Right renal pelvis (tissue), 4 donors: ENCODE measurements around the gene KMO. TPM values are rescaled to one million over a fixed set of nuclear protein-coding genes. Genes with fewer than 3 reads are reported as not detected.

Experiments used
- DNase-seq, 4 donors: peaks; one replicate each; pipeline ENCODE4 v3.0.0-alpha.2; 2013; ENCODE audit warnings: low read depth in 4 of 4, low spot score in 3 of 4, missing footprints in 1 of 4
- polyA plus RNA-seq, 4 donors: library from polyadenylated mRNA; unstranded; fragments of 120-200 nt; gene quantifications; one replicate each; pipeline ENCODE4 v1.2.1, GENCODE V29; 2013; ENCODE audit not compliant: insufficient read length in 4 of 4

KMO gene
- polyA plus RNA-seq = 10 to 100 TPM; 18.7 to 30.9 (median 22.3) TPM

DNA sequence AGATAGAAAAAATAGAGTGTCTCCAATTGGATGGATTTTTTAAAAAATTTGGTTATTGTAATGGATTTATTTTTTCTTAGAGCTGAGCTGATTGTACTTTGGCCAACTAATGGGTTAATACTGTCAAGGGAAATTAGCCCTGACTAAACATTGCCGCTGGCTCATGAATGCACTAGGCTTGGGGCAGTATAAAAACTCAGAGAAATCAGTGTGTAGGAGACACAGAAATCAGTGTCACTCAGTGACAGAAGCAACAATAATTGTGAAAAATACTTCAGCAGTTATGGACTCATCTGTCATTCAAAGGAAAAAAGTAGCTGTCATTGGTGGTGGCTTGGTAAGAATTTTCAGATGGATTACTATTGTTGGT is at the start of gene KMO:
KMO (plus strand) TSS at position 217 of the 370 bp plus-strand sequence; CDS start at position 284, 67 bp downstream.
- DNase-seq = no peak

DNA sequence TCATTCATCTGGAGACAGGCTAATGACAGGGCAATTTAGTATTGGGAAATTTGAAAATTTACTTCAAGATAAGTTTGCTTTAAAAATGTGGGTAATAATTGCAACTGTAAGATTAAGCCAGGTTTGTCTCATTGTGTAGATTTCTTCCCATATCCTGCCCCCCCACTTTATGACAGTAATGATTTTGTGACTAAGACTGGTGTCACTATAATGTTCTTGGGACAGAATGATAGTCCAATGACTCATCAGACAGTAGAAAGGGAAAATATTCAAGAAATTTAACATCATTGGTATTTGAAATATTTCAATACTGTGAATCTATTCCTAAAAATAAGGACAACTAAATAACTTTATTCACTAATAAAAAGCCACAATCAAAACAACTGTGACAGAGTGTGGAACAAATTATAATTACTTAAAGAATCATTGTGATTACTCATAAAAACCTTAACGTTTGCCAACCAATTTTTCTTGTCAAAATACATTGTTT is 49.4 kb upstream of the KMO start:
- no peak for DNase-seq

DNA sequence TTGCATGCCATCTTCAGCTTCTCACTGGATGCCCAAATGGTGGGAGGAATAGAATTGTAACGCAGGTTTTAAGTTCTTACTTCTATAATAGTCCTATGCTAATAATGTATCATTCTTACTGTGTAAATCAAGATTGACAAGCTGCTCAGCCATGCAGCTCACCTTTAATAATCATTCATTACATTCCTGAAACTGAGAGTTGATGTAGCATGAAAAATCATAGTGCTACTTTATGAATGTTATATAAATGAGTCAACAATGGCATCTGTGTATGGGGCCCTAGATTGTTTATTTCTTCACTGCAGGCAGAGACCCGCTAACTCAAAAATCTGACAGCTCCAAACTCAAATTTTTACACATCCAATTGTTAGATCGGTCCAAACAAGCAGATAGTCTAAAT is 47.0 kb upstream of the KMO start:
- no peak for DNase-seq

DNA sequence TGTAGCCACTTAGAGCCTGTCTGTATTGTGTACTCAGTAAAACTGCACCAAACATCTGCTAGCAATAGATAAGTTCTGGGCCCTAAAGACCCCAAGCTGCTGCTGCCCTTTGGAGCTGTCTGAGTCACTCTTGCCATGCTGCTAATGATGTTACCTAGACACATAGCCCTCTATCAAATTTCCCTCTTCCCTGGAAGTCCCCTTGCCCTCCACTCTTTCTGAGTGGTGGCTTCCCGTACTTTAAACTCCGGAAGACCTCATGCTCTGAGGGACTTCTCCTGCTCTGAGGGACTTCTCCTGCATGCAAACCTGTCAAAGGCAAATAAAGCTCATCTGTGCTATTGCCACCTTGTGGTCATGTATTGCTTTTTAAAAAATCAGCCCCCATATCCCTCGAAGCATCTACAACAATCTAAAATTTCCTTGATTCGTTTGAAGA is 46.6 kb upstream of the KMO start:
- no peak for DNase-seq

DNA sequence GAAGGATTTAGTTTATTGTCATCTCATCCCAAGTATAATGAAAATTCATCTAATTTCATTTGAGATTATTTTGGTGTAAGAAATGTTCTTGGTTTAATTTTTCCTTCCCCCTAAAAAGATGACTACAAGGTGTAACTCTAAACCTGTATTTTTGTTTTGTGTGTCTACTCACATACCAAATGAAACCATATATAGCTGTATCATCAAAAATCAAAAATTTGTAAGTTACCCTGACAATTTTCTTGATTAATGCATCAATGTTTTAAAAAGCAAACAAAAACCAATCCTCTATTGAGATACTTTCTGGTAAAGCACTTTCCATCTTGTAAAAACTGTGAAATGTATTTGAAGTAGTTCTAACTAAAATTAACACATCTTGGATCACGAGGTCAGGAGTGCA is 43.4 kb upstream of the KMO start:
- no peak for DNase-seq

DNA sequence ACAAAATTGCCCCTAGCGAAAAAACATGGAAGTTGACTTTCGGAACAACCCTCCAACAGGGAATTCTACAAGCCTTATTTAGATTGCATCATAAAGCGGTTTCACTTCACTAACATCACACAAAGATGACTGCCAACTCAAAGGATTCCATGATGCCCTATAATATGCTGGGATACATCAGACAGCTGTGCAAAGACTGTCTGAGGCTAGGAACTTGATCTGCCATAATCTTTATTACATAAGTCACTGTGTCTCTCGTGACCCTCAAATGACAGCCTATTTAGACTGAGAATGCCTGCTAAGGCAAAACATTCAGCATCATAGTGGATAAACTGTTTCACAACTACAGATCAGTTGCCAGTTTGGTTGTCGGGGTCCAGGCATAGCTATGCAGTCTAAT is 36.4 kb upstream of the KMO start:
- DNase-seq = no peak

DNA sequence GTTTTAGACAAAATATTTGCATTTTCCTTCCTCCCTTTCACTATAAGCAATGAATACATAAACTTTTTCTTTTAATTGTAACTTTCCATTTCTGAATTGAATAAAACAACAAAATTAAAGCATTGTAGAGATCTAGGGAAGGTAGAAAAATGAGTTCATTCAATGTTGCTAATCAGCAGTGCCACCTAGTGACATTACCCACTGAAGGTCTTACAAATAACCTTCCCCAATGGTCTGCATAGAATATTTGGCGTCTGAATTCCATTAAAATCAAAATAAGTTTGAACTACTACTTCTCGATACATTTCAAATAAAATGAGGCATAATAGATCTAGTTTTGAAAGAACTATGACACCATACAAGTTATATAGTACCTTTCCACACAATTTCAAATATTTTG is 32.3 kb upstream of the KMO start:
- peak in 2 of 4 donors; percentile 11 to 28 for DNase-seq

DNA sequence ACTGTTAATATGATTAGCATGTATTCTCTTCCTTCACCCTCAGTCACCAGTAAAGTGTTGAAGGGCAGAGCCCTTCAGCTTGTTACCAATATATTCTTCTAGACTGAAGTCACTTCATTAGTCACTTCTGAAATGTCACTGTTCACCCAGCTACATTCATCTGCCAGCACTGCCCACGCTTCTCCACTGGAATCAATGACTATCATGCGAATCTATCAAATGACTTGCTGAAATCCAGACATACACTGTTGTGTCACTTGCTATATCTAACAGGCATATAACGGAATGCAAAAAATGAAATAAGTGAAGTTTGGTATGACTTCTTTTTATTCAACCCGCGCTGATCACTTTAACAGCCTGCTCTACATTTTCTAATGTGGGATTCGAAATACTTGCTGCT is 28.7 kb upstream of the KMO start:
- no peak for DNase-seq

DNA sequence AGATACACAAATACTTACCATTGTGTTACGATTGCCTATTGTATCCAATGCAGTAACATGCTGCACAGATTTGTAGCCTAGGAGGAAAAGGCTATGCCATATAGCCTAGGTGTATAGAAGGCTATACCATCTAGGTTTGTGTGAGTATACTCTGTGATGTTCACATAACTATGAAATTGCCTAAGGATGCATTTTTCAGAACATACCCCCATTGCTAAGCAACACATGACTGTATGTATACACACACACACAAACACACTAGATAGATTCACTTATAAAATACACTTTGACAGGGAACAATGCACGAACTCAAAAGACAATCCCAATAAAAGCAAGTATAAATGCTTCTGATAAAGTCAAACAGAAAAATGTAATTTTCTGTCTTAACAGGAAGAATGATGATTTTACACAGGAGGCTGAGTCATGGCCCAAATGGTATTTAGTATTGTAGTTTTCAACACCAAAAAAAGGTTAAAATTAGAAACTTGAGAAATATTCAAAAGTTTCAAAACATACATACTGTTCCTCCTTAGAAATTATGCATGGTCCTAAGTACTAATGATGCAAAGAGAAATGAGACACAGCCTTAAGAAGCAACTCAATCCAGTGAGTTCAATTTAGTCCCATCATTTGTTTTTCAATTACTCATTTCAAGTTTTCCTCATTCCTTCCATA is 24.9 kb upstream of the KMO start:
- no peak for DNase-seq

DNA sequence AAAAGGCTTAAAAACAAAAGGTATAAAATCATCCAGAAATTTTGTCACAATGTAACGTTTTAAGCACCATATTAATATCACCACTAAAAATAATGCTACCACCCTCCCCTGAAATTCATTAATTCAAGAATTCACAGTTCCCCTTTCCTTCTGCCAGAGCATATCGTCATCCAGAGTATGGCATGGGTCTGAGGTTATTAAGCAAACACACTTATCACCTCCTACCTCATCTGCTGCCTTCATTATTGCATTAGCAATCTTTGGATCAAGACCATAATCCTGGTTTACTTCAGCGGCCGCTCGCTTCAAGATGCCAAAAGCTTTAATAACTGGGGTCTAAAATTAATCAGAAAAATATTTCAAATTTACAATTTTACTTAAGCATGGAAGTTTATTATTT is 18.8 kb upstream of the KMO start:
- DNase-seq = no peak

DNA sequence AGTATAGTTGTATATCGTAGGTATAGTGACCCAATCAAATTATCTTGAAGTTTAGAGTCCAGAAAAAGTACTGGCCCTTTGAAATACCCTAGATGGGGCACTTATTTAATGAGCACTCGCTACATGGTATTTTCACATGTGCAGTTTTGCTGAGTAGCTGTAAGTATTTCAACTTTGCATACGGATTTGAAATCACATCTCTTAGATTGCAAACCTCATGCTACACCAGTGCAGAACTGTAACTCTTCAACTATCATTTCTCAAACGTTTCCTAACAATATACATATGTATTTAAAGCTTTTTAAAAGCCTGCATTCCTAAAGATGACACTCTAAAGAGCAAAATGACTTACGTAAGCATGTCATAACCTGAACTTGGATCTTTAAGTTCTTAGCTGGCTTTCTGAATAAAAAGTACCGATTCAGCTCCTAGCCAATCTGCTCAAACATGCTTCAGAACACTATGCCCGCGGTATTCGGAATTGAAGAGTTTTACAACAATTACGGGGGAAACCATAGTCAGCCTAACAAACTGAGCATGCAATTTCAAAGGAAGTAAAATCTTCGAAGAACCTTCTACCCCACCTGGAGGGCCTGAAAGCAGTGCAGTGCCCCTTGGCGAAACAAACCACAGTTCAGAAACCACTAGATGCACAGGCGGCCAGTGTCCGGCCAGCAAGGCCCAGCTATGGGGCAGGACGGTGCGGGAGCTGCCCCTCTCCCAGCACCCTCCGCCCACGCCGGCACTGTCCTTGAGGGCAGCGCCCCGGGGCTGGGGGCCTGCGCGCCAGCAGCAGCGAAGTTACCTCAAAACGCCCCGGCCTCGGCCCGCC is 13.5 kb upstream of the KMO start:
- DNase-seq = no peak

DNA sequence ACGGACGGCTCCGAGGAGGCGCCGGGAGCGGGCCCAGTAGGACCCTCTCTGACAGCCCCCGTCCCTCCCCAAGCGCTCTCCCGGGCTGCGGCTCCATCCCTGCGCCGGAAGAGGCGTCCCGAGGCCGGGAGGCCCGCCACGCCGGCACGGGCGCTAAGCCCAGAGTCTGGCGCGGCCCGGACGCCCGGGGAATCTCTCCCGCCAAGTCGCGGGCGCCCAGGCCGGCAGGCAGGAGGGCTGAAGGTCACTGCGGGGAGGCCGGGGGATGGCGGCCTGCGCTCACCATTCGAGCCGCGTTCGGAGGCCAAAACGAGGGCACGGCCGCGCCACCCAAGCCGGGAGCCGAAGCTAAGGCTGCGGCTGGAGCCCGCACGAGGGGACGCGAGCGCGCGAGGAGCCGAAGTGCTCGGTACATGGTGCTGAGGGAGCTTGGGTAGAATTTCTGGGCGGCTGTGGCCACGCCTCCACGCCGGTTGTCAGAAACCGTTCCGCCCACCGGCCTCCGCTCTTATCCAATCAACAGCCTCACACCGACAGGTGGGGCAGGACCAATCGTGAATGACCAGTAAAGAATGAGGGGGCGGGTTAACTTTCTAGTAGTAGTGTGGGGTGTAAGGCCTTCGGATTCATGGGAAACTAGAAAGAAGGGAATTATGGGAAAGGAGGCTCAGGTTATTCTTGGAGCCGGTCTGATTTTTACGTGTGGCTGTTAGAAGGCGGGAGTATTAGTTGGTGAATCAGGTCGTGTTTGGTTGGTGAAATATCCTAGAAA is 12.7 kb upstream of the KMO start, which contains the start of gene FH:
FH (minus strand) TSS at position 448 of the 772 bp plus-strand sequence; CDS start at position 415, 33 bp downstream.
- DNase-seq = peak; percentile 93 to 96 (median 94)

DNA sequence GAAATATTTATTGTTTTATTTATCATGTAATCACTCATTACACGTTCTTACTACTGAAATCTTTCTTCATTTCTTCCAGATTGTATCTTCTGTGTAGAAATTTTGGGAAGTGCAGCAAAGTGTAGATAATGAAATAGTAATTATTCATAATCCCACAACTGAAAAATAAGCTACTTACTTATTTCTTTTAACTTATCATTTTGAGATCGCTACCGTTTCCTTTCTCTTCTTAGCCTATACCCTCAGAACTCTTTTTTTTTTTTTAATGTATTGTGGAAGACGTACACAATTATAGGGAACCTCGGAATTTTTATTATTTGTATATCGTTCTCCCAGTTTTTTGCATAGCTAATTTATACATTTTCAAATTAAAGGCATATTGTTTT is 12.1 kb upstream of the KMO start:
- no peak for DNase-seq

DNA sequence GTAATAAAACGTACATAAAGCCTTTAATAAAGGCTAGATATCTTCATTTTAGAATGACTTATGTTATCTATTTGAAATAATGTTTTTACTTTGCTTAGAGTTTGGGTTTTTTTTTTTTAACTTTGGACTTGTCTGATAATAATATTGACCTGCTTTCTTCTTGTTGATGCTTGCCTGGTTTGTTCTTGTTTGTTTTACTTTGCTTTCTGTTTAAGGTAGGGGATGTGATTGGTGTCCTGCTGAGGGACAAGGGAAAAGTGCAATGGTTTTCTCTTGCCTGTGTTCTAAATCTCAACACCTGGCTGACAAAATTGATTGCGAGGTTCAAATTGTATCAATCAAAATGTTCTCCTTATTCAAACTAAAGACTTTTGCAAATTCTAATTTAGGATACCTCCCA is 10.5 kb upstream of the KMO start:
- DNase-seq = no peak

DNA sequence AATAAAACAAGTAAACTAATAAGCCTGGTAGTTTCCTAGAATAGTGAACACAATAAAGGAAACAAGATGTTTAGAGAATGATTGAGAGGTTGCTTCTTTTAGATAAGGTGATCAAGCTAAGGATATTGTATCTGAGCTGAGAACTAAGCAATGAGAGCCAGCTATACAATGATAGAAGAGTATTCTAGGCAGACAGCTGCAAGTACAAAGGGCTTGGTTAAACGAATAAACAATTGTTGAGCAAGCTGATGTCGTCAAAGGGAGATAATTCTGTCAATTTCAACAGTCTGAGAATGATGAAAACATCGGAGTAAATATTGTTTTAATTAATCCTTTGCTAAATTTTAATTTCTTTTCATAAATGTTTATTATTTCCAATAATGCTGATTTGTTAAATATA is 7.2 kb upstream of the KMO start:
- DNase-seq = no peak

DNA sequence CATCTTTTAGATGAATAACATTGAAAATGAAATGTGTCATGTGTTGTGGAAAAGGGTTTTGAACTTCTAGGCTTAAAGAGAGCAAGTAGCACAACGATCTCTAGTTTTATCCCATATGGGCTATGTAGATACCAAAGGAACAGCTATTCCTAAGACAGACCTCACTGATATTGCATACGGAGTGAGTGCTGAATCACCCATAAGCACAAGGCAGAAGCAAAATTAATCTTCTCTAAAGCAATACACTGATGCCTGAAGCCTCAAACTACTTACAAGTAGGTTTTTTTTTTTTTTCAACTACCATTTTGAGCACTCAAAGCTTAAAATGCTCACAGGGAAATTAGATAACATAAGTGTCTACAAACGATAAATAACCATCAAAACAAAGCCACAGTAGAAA is 5.0 kb upstream of the KMO start:
- DNase-seq = no peak

DNA sequence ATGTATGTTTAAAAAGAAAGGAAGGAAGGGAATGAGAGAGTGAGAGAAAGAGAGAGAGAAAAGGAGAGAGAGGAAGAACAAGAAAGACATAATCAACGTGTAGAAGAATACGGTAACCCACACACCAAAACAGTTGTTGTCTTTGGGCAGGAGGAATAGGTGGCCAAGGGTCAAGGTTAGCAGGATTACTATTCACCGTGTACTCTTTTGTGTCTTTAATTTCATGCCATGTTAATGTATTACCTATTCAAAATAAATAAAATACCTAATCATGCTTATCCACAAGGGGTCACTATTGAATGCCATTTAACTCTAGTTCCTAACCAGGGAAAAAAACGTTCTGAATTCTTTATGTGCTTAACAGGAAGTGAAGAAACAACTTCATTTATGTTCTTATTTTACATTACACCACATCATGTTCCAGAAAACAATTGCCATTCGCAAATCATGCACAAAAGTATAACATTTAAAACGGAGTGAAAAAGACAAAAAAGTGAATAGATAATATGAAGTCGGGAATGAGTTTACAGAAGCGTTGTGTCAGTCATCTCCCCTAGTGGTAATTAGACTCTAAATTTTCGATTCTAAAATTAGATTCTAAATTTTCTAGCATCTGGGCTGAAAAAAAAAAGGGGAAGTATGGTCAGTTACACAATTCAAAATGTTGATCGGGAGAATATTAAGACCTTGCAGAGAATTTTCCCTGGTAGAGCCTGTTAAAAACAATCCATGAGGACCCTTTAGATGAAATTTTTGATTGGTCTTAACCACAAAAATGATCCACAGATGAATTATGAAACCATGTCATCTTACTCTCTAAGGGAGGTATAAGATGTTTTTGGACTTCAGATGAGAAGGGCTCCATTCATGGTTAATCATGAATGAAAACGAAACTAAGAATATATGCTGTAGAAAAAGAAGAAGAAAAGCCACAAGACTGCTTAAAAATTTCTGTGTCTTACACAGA is 700 bp upstream of the KMO start:
- DNase-seq = peak in 2 of 4 donors; percentile 60 to 68

DNA sequence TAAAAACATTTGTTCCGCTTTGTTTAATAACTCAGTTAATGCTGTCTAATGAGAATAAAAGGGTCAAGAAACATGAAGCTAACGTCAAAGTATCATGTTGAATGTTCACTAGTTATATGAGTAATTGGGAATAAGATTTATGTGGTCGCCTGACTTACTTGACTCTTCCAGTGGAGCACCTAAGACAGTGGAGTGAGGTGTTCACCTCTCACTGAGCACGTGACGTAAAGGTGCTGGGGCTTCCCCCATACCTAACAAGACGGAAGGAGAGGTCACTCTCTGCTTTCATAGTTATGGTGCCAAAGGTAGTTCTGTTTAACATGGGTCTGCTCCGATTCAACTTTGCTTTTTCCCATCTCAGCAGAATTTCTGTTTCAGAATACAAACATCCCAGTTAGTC is 686 bp downstream of the KMO start:
- DNase-seq = no peak

DNA sequence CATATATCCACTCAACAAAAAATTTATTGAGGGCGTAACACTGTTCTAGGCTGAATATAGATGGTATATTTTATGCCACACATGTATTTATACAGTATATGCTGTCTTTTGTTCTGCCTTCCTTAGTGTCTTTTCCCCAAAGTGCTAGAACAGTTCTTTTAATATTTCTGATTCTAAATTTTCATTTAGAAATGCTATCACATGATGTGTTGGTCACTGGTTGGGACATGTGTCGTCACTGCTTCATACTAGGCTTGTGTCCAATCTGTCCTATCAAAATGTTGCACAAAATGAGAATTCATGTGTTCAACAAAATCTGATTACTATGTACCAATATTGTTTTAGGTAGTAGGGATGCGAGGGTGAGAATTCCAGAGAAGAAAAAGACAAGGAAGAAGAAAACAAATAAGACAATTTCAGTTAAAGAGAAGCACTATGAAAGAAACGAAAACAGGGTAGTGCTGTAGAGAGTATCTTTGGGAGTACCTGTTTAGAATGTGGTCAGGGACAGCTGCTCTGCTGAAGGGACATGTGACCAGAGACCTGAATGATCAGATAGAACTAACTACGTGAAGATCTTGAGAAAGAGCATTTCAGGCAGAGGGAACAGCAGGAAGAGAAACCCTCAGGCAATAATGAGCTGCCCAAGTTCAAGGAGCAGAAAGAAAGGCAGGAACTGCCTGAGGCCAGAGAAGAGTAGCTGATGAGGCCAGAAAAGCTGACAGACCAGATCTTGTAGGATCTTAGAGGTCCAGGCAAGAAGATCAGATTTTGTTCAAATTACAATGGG is 1.3 kb downstream of the KMO start:
- no peak for DNase-seq
